ENCODE data around the gene KIF13A.

DNA sequence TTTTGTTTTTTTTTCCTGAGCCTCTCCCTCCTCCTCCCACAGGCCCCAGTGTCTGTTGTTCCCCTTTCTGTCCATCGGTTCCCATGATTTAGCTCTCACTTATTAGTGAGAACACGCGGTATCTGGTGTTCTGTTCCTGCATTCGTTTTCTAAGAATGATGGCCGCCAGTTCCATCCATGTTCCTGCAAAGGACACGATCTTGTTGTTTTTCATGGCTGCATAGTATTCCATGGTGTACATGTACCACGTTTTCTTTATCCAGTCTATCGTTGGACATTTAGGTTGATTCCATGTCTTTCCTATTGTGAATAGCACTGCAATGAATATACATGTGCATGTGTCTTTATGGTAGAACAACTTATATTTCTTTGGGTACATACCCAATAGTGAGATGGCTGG is 175.1 kb downstream of the KIF13A start:
- TF ChIP-seq, protein P1, sequence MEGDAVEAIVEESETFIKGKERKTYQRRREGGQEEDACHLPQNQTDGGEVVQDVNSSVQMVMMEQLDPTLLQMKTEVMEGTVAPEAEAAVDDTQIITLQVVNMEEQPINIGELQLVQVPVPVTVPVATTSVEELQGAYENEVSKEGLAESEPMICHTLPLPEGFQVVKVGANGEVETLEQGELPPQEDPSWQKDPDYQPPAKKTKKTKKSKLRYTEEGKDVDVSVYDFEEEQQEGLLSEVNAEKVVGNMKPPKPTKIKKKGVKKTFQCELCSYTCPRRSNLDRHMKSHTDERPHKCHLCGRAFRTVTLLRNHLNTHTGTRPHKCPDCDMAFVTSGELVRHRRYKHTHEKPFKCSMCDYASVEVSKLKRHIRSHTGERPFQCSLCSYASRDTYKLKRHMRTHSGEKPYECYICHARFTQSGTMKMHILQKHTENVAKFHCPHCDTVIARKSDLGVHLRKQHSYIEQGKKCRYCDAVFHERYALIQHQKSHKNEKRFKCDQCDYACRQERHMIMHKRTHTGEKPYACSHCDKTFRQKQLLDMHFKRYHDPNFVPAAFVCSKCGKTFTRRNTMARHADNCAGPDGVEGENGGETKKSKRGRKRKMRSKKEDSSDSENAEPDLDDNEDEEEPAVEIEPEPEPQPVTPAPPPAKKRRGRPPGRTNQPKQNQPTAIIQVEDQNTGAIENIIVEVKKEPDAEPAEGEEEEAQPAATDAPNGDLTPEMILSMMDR (IDR thresholded peaks at IDR 0.05): no peak
- no peak for TF ChIP-seq ZFX (IDR thresholded peaks at IDR 0.05; ENCODE audit: borderline replicate concordance)

All from 22Rv1 (cell line).